ENCODE data around the gene HOXB2. TPM values are rescaled to one million over a fixed set of nuclear protein-coding genes. Genes with fewer than 3 reads are reported as not detected.
A peak's percentile ranks its signal among the peaks of the same experiment; 100 is the strongest.

HOXB2 gene
- total RNA-seq, 4 donors from 2014 or later: 1.4 to 9.6 (median 4.1) TPM

DNA sequence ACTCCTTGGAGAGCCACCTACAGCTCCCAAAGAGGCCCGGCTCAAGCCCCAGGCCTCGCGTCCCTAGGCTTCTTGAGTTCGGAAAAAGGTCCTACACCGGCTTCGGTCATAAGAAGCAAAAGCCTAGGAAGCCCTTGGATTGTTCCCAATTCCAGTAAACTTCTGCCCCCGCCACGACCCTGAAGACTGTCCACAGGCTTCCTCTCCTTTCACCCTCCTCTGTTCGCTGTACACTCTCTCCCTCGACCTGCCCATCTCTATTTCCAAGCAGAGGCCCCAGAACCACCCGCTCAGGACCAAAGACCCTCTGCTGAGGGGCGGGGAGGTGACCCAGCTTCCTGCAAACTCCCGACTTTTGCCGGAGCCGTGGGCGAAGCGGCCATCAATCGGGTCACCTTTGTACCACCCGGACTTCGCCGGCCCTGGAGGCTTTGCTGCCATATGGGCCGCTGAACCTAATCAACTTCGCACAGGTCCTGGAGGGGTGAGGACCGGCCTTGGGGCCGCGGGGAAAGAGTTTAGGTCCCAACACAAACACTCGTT, 2.7 kb downstream of the HOXB2 start:
- H3K27me3 ChIP-seq: no peaks in the 10 kb centered on the region
- H3K27ac ChIP-seq: peak overlapping the region; percentile 76 to 96 (median 88)
- H3K9me3 ChIP-seq: no peaks in the 10 kb centered on the region
- peak overlapping the region; percentile 45 to 70 (median 58) for H3K4me3 ChIP-seq
- TF ChIP-seq, protein P1, sequence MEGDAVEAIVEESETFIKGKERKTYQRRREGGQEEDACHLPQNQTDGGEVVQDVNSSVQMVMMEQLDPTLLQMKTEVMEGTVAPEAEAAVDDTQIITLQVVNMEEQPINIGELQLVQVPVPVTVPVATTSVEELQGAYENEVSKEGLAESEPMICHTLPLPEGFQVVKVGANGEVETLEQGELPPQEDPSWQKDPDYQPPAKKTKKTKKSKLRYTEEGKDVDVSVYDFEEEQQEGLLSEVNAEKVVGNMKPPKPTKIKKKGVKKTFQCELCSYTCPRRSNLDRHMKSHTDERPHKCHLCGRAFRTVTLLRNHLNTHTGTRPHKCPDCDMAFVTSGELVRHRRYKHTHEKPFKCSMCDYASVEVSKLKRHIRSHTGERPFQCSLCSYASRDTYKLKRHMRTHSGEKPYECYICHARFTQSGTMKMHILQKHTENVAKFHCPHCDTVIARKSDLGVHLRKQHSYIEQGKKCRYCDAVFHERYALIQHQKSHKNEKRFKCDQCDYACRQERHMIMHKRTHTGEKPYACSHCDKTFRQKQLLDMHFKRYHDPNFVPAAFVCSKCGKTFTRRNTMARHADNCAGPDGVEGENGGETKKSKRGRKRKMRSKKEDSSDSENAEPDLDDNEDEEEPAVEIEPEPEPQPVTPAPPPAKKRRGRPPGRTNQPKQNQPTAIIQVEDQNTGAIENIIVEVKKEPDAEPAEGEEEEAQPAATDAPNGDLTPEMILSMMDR (IDR thresholded peaks at IDR 0.05): no peak
- no peak for TF ChIP-seq POLR2A (IDR thresholded peaks at IDR 0.05)
- peaks cover 0 to 17% (median 2%) of the 10 kb centered on the region in 4 donors for H3K4me1 ChIP-seq
- no peaks in the 10 kb centered on the region for H3K36me3 ChIP-seq
- DNase-seq: no peak

DNA sequence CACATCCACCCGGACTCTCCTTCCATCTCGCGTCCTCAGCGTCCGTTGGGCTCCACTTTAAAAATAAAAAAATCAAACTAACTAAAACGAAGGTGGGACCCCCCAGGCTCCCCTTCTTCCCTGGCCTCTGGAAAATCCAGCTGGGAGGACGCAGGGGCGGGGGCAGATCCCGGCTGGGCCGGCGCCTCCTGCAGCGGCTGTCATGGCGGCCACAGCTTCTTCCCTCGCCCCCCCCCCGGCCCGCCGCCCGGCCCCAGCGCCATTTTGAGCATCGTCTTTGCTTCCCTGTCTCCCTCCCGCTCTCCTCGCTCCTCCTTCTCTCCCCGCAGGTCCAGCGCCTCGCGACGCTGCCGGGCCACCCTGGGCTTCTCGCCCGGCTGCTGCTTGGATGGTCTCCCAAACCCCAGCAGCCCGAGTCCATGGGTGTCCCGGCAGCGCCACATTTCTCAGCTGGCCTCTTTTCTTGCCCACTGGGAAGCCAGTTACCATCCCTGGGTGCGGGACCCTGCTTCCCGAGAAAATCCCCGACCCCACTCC, 3.3 kb downstream of the HOXB2 start:
- H3K4me3 ChIP-seq: peak overlapping the region; percentile 45 to 70 (median 58)
- H3K36me3 ChIP-seq: no peaks in the 10 kb centered on the region
- peak overlapping the region; percentile 76 to 96 (median 88) for H3K27ac ChIP-seq
- DNase-seq: peak in 1 of 3 donors; percentile 56
- H3K27me3 ChIP-seq: no peaks in the 10 kb centered on the region
- no peak for TF ChIP-seq POLR2A (IDR thresholded peaks at IDR 0.05)
- TF ChIP-seq, protein P1 (IDR thresholded peaks at IDR 0.05): no peak
- H3K4me1 ChIP-seq: peaks cover 0 to 12% (median 2%) of the 10 kb centered on the region in 4 donors
- H3K9me3 ChIP-seq: no peaks in the 10 kb centered on the region

DNA sequence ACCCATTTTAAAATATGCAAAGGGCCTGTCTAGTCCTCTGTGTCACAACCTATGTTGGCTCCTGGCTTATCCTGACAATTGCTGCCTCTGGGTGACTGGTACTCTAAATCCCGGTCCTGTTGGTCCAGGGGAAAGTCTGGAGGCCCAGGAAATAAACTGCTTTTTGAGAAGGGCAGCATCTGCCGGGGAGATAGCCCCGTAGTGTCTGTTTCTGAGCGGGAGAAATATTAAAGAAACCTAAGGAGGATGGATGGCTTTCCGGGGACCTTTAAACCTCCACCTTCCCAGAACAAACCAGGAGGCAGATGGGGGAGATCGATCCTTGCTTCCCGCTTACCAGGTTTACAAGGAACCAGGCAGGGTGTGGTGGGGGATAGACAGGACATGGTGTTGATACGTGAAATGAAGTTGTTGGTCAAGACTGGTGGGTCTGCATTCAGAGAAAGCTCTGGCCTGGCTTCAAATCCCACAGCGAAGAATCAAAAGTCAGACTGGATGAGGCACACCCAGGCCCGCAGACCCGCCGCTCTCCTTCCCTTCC, 3.8 kb downstream of the HOXB2 start:
- H3K9me3 ChIP-seq: no peaks in the 10 kb centered on the region
- H3K27me3 ChIP-seq: no peaks in the 10 kb centered on the region
- H3K4me3 ChIP-seq: peak overlapping the region; percentile 45 to 70 (median 58)
- no peak for TF ChIP-seq POLR2A (IDR thresholded peaks at IDR 0.05)
- TF ChIP-seq, protein P1 (IDR thresholded peaks at IDR 0.05): no peak
- peaks cover 0 to 6% (median 2%) of the 10 kb centered on the region in 4 donors for H3K4me1 ChIP-seq
- DNase-seq: no peak
- no peaks in the 10 kb centered on the region for H3K36me3 ChIP-seq
- H3K27ac ChIP-seq: peak overlapping the region; percentile 76 to 96 (median 88)

DNA sequence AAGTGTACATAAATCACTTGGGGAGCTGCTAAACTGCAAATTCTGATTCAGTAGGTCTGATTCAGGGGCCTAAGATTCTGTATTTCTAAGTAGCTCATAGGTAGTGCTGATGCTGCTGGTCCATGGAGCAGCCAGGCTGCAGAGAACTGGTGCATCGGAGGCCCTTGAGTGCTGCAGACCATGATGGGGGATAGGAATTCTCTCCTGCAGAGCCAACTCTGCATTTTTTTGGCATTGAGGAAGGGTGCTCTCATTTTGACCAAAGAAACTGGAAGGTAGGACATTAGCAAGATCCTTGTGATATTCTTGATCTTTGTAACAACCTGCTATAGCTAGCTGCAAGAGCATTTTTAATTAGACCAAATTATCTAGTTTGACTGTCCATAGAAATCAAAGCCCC, 4.7 kb downstream of the HOXB2 start:
- no peak for DNase-seq
- Histone ChIP-seq H3K27me3 (no peaks in the 10 kb centered on the region), H3K4me1 (peaks cover 0 to 5% (median 0%) of the 10 kb centered on the region in 4 donors), H3K27ac (peak overlapping the region in 1 of 4 donors; percentile 1), H3K36me3 (no peaks in the 10 kb centered on the region), H3K9me3 (no peaks in the 10 kb centered on the region), H3K4me3 (no peak overlapping the region)
- TF ChIP-seq, protein P1 (IDR thresholded peaks at IDR 0.05): no peak
- TF ChIP-seq POLR2A (IDR thresholded peaks at IDR 0.05): no peak

DNA sequence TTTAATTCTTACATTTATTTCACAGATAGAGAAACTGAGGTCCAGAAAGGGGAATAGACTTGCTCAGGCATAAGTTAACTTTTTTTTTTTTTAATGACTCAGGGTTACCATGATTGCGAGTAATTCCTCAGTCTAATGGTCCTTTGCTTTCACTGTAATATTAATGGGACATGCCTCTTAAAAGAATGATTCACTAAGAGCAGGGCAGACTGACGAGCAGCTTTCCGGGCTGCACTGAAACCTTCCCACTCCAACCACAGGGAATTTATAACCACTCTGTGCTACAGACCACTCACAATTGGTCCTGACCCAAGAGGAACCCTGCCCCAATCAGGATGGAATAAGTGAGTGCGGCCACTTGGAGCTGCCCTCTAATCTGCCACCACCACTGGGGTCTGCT, 5.7 kb downstream of the HOXB2 start:
- Histone ChIP-seq H3K4me1 (peaks cover 0 to 5% (median 0%) of the 10 kb centered on the region in 4 donors), H3K27ac (no peak overlapping the region), H3K9me3 (no peaks in the 10 kb centered on the region), H3K27me3 (no peaks in the 10 kb centered on the region), H3K36me3 (no peaks in the 10 kb centered on the region), H3K4me3 (no peak overlapping the region)
- TF ChIP-seq, protein P1 (IDR thresholded peaks at IDR 0.05): no peak
- TF ChIP-seq POLR2A (IDR thresholded peaks at IDR 0.05): no peak
- DNase-seq: no peak
